Stimulated activated CD4-positive, alpha-beta T cell treated with anti-CD3 and anti-CD28 coated beads, Interleukin-4, amount 100 ng/mL, for 24 hours (primary cell): Measurements from ENCODE around the gene SIVA1.
A peak's percentile ranks its signal among the peaks of the same experiment; 100 is the strongest.
"Not testable (repeated sequence)": the region's sequence is repeated elsewhere in the genome, so short reads cannot be mapped to it uniquely, and the experiment has no call there.

Source experiments
- DNase-seq: peaks from one replicate; pipeline ENCODE4 v3.0.0-alpha.2; 2020

The SIVA1 gene

DNA sequence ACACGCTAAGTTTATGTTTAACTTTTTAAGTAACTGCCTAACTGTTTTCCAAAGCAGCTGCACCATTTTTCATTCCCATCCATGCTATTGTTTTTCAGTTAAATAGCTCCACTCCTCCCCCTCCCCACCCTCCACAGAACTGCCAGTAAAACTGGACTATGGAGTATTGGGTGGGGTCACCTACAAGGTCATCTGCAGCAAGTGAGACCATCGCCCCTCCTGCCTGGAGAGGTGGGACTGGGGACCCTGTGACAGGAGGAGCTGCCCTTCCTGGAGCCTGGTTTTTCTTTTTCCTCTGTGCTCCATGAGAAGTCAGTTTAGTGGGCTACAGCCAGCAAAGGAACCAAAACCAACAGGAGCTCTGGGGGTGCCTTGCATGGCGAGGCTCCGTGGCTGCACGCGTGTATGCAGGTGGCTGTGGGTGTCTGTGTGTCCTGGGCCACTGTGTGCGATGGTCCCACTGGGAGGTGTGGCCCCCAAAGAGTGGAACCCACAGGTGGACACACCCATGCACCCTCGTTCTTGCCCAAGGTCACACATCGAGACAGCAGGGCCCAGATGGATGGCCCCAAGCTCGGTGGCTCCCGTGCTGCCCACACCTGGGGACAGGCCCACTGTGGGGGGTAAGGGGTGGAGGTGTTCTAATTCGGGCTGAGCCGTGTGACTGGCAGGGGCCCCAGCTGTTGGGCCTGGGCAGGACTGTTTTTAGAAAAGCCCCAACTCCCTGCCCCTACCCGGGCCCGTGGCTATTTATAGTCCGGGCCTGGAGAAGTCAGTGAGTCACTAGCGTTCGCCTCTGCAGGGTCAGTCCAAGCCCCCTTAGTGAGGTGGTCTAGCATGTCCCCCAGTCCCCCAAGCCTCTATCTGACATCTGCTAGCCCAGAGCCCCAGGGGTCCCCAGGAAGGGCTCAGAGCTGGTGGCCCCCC lies 31.2 kb upstream of the SIVA1 start:
- DNase-seq: no peak

DNA sequence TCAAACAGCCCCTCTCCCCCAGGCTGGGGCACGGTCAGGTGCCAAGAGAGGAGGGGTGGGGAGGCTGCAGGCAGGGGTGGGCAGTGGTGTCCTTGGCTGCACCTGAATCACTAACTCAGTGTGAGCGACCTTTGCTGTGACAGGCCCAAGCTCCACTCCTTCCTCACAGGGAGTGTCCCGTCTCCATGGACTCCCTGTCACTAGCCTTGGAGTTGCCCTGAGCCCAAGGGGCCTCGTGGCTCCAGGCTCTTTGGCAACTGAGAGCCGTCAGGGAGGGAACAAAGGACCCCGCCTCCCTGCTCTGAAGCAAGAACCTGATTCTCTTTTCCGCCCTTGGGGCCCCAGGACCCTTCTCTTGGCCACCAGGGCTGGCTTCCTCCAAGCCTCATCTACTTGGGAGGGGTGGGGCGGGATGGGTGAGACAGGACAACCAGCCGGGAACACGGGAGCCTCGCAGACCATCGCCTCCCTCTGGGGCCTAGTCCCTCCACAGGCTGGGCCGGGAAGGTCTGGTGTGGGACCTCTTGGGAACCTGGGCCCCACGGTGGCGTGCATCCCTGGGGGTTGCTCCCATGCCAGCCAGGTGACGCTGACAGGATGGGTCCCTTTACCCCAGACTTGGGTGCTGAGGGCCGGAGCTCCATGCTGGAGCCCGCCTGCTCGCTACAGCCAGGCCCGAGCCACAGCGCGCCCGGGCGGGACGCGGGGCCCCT lies 29.9 kb upstream of the SIVA1 start:
- DNase-seq: no peak

DNA sequence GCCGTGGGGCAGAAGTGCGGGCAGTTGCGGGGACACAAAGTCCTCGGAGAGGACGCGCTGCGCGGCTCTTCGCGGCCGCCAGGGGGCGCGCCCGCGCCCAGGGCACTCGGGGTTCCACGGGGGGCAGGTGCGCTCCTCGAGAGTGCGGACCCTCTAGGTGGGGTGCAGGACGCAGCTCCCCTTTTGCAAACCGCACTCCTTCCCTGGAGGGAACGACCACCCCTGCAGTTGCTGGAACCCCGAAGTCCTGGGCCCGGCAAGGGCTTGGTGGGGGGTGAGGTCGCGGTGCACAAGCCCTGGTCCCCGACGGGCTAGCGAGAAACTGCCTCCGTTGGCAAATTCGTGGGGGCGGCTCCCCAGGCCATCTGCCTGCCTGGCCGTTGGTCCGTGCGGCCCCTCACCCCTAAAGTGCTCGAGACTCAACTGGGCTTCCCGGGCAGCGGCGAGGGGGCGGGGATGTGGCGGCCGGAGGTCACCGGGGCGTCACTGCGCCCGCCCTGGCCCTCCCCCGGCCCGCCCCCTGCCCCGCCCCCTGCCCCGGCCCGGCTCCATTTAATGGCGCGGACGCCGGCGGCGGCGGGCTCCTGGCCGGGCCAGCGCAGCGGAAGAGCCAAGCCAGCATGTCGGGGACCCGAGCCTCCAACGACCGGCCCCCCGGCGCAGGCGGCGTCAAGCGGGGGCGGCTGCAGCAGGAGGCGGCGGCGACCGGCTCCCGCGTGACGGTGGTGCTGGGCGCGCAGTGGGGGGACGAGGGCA lies 29.1 kb upstream of the SIVA1 start, which contains the start of gene ADSS1:
Gene ADSS1, plus strand, starts transcription at position 579 of the 756 bp plus-strand sequence. Its CDS starts 42 bp downstream, at position 621.
- peak; percentile 52 for DNase-seq

DNA sequence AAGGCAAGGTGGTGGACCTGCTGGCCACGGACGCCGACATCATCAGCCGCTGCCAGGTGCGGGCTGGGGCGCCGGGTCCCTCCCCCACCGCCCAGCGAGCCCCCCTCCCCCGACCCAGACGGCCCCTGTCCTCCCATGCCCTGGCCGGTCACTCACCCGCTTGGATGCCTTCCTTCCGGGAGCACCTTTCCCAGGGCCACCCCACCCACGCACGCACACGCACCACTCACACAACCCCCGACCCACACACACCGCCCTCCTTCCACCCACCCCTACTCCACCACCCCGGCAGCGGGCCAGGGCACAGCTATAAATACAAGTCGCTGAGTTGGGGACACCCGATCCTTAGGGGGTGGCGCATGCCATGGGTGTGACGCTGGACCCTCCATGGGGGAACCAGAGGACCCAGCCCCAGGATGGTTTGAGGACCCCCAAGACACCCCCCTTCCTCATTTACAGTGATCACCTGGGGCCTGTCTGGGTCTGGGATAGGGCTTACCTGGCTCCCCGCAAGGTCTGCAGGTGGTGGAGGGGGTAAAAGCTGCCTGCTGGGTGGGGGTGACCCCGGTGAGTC lies 28.5 kb upstream of the SIVA1 start:
- DNase-seq: no peak

DNA sequence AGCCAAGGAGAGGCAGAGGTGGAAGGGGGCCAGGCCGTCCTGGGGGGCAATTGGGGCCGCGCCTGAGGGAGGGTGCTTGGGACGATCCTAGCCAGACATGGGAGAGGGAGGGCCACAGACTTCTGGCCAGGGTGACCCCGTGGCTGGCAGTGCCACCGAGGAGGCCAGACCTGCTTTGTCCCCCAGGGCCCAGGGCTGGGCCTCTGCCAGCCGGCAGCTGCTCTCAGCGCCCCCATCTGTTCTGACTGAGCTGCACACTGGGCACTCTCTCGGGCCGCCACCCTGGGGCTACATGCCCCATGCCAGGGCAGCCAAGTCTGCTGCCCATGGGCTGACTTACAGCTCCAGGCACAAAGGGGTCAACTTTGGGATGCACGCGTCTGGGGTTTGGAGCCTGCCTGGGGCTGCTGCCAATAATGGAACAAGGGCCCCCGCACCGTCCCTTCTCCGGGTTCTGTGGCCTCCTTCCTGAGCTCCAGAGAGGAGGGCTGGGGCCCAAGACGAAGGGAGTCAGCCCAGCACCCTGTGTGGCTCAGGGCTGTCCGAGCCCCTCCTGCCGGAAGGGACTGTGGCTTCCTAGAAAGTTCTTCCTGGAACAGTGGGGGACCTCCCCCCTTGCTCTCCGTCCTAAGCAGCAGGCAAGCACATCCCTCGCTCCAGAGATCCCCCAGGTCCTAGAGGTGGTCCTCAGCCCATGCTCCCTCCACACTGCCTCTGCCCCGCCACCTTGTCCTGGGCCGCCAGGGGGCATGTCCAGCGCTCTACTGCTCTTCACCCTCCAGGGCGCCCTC lies 27.8 kb upstream of the SIVA1 start:
- DNase-seq: no peak

DNA sequence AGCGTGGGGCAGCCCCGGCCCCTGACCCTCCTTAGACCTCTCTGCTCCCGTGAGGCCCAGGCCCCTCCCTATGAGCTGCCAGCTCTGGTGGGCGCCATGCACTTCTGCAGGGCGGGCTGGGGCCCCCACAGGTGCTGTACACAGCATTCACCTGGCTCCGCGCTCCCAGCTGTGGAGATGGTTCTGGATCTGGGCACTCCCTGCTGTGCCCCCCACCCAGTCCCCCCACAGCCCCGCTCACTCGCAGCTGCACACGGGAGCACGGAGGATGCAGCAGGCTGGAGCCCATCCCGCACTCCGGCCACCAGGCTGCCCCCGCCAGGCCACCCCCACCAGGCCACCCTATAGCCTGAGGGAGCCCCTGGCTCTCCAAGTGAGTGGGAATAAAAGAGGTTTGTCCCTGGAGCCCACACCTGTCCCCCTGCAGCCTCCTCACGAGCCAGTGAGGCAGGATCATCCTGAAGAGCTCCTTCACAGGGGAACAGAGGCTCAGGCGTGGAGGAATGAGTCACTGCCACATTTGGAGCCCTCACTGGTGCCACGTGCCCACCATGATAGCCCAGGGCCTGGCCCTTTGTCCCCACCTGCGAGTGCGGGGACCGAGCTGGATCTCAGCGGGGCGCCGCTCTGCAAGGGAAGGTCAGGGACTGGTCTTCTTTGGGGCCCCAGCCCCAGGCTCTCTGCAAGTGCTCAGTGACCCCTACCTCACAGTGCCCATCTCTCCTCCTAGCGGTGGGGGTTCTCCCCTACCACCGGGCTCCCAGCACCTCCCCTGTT lies 27.0 kb upstream of the SIVA1 start:
- no peak for DNase-seq

DNA sequence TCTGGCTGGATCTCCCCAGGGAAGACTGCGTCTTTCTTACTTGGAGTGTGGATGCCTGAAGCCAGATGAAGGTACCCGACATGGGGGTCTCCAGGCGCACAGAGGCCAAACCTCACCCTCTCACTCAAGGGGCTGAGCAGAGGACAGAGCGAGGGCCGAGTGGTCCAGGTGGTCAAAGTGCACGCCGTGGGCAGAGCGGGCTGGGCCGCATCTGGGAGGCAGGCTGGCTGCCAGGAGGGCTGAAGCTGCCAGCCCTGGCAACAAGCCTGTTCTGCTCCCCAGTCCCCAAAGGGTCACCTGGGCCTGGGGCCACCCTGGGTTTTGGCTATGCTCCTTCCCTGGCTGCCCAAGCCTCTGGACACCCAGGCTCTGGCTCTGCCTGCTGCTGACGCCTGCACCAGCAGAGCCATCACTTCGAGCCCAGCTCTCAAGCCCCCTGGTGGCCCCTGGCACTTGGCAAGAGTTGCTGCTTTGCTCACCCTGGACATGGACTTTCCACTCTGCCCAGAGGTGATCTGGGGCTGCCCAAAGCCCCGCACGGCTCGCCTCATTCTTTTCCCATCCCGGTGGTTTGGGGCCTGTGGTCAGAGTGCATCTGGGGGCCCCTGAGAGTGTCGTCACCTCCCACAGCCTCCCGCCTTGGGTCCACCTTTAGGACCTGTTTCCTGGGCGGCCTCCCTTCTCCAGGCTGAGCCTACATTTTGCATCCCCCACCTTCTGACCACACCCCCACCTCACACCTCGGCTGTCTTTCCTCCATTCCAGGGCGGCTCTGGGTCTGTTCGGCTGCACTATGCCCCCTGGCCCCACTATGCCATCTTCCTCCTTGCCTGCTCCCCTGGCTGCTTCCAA lies 26.1 kb upstream of the SIVA1 start:
- DNase-seq: no peak

DNA sequence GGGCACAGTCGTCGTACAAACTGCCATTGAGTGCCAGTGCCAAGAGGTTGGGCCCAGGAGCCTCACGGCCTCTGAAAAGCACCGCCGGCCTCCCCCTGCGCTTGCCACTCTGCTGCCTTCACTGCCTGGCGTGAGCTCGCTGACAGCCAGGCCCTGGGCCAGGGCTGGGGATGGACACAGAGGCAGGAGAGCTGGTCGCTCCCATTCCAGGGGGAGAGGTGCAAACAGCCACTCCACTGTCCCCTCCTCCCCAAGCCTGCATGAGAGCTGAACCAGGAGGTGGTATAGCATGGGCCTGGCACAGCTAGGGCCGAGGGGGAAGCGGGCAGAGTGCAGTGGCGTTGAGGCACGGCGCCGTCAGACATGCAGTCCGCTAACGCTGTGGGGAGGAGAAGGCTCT lies 24.3 kb upstream of the SIVA1 start:
- DNase-seq: no peak

DNA sequence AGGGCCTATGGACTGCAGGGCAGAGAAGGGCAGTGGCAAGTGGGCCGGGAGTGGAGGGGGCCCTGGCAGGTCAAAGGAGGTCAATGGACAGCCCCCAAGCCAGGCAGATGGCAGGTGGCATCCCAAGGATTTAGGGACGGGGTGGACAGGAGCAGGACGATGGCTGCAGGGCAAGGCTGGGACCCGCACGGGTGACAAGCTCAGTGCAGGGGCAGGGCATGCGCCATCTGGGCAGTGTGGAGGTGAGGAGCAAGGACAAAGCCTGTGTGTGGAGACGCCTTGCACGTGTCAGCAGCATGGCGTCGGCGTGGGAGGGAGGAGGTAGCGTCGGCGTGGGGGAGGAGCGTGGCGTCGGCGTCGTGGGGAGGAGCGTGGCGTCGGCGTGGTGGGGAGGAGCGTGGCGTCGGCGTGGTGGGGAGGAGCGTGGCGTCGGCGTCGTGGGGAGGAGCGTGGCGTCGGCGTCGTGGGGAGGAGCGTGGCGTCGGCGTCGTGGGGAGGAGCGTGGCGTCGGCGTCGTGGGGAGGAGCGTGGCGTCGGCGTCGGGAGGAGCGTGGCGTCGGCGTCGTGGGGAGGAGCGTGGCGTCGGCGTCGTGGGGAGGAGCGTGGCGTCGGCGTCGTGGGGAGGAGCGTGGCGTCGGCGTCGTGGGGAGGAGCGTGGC lies 23.6 kb upstream of the SIVA1 start:
- DNase-seq: not testable (repeated sequence)

DNA sequence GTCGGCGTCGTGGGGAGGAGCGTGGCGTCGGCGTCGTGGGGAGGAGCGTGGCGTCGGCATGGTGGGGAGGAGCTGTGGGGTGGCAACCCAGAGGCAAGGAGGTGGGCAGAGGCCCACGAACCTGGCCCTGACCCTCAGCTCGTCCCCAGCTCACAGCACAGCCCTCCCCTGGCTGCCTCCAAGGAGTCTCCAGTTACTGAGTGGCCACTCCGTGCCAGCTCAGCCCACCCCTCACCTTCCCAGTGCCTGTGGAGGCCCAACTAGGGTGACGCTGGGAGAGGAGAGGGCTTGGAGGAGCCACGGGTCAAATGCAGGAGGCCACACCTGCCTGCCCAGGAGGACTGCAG lies 23.1 kb upstream of the SIVA1 start:
- DNase-seq: no peak

DNA sequence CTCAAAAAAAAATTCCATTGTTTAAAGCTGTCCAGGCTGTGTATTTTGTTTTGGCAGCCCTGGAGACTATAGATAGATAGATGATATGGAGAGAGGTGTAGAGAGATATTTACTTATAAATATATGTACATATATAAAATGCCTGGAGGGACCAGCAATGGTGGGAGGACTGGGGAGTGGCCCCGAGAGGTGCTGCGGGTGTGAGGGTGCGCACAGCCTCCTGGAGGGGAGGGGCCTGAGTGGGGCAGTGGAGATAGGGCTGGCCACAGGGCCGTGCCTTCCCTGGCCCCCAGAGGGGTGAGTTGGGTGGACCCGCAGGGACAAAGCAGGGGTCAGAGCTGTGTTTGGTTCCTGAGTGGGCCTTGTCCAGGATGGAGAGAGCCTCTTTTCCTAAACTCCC lies 22.5 kb upstream of the SIVA1 start:
- DNase-seq: no peak

DNA sequence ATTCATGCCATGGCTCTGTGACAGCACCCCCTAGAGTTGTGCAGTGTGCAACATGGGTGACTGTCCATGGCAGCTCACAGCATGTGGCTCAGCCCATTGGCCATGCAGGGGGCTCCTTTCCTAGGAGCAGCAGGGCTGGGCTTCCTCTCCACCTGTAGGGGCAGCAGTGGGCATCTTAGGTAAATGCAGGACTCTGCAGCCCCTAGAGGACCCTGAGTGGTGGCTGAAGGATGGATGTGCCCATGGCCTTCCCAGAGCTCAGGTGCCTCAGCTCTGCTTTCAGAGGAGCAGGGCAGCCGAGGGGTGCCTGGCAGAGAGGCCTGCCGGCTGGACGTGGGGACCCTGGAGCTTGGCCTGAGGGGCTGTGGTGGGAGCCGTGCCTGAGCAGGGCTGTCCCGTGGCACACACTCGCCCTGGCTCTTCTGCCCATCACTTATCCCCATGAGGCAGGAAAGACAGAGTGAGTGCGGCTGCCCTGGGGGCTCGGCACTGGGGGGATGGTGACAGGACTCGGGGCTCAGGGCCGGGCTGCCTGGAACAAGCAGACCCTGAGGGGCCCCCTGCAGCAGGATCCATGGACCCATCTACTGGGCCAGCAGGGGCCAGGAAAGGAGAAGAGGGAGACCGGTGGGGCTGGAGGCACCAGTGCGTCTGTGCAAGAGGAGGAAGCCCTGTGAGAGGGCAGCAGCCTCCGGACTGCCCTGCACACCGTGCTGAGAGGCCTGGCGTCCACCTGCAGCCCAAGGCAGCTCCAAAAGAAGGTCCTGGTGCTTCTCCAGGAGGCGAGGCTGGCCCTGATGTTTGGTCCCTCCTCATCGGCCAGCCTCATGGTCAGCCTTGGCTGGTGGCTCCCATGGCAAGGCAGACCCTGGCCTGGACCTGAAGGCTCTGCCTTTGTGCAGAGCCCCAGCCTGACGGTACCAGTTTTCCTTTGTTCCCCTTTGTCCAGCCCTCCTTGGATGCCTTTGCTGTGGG lies 21.3 kb upstream of the SIVA1 start:
- no peak for DNase-seq

DNA sequence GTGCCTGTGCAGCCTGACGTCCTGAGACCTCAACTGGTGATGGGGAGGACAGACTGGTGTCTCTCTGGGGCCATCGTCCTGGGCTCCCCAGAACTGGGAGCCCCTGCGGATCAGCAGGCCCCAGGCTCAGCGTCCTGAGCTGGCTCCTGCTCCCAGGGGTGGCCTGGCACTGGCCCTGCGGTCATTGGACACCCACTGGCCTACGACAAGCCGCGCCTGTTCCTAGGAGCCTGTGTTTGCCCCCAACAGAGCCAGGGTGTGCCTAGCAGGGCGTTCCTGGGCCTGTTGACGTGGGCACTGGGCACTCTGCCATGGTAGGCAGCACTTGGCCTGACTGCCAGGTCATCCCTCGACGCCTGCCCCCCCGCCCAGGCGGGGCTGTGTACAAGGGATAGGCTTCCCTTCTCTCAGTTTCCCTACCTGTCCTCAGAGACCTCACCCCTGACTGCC lies 20.6 kb upstream of the SIVA1 start:
- DNase-seq: no peak

DNA sequence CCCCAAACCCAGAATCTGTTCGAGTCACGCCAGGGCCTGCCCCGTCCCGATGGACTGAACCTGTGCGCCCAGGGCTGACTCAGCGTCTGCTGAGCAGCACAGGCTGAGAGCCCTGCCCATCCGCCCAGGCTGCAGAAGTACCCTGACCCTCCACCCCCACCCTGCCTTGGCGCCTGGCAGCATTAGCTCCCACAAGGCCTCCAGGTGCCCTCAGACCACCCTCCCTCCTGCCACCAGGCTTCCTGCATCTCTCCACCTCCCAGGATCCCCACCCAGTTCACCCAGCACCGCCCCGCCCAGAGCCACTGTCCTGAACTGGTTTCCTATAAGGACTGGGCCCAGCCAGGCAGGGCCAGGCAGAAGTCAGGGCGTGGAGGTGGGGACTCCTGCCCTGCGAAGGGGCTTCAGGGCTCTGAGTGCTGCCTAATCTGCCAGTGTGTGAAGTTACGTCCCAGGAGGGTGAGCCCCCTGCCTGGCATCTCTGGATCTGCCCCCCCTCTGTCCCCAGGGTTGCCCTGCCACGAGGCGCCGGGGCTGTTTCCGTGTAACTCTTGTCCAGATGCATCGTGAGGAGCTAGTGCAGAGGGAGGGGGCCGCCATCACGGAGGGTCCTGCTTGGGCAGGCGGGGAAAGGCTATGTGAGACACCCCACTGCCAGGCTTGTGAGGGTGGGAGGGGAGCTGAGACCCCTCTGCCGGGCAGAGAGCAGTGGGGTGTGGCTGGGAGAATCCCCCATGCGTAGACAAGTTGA lies 19.8 kb upstream of the SIVA1 start:
- DNase-seq: no peak

DNA sequence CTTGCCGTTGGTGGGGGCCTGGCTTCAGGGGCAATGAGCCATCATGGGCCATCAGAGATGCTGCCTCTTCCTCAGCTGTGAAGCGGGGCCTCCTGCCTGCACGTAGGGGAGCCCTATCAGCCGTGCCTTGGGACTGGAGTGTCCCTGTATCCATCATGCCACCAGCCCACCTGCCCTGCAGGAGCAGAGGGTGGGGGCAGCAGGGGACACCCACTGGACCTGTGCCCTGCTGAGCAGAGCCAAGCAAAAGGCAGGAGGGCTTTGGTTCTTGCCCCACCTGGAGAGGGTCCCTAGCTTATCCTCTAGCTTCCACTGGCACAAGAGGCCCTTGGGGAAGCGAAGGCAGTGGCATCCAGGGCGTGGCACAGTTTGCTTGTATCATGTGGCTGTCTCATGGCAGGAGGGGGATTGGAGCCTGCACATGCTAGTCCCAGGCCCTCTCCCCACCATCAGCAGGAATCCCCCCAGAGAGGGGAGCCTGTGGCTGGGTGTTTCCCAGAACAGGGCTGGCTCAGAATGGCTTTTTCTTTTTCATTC lies 18.8 kb upstream of the SIVA1 start:
- DNase-seq: no peak

DNA sequence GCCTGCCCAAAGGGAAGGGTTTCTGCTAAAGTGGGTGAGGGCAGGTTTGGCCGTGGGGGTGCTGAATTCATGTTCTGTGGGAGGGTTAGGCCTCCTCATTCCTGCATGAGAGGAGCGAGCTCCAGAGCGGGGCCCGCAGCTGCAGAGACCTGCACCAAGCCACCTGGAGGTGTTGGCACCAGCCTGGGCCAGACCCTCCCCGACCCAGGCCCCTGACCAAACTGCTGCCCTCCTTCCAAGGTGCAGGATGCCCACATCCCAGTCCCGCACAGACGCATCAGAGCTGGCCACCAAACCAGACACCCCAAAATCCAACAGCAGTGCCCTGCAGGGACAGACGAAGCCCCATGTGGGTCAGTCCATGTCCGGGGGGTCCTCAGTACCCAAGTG lies 18.4 kb upstream of the SIVA1 start:
- DNase-seq: no peak

DNA sequence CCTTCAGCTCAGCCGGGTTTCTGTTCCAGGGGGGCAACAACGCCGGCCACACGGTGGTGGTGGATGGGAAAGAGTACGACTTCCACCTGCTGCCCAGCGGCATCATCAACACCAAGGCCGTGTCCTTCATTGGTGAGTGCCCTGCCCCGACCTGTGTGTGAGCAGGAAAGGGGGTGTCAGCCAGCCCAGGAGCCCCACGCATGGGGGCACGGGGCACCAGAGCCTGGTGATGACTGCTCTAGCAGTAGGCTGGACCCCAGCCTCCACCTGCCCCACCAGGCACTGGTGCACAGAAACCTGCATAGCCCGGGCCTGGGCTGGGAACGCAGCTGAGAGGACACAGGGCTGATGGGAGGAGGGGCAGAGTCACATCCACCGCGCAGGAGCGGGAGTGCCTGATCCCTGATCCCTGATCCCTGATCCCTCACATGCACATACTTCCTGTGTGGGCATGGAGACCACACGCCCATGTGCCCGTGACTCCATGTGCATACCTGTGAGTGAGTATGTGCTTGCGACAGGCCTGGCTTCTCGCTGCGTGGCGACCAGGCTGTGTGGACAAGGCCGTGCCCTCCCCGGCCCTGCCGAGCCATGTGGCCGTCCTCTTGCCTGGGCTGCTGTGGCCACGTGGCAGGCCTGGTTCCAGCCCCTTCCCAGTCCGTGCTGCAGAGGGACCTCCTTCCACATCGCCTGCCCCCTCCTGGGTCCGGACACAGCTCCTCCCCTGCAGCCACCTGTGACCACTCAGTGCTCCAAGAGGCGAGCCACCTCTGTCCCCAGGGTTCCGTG lies 17.8 kb upstream of the SIVA1 start:
- DNase-seq: no peak
